ENCODE results near the gene SLC25A15.
"Not testable (repeated sequence)": the region's sequence is repeated elsewhere in the genome, so short reads cannot be mapped to it uniquely, and the experiment has no call there.

Gene SLC25A15

GRCh38 chr13:40787062-40787461 is 2.3 kb upstream of the SLC25A15 start:
- ChIA-PET CTCF (no interaction called here), POLR2A (ENCODE audit: low non-redundant PET) (no interaction called here)
- no peak for DNase-seq (ENCODE audit: low spot score)
- H3K27ac ChIP-seq, result no peak overlapping the region
- TF ChIP-seq CTCF (conservative IDR thresholded peaks at IDR 0.05; ENCODE audit: low read depth), result no peak

- DNase-seq (ENCODE audit: low spot score), result not testable (repeated sequence)
- POLR2A ChIA-PET (ENCODE audit: low non-redundant PET), result interaction anchor here (1.2 to 1.4 kb wide), 2 partner anchors 9 to 272 kb away, joined by 3 read pairs; partner anchors contain the start of gene WBP4
Measured at GRCh38 chr13:40788540-40789274, 704 bp upstream of the SLC25A15 start.

GRCh38 chr13:40790154-40790616 is 774 bp downstream of the SLC25A15 start:
- DNase-seq (ENCODE audit: low spot score), result no peak
- POLR2A ChIA-PET (ENCODE audit: low non-redundant PET), result interaction anchor here (1.2 to 1.4 kb wide), 2 partner anchors 11 to 271 kb away, joined by 3 read pairs; partner anchors contain the start of gene WBP4
- CTCF ChIA-PET, result interaction anchor here (0.6 to 1.0 kb wide), 2 partner anchors 115 to 203 kb away, joined by 3 read pairs; no protein-coding TSS in a partner anchor
- H3K27ac ChIP-seq, result peak overlapping the region; percentile 88
- no peak for TF ChIP-seq CTCF (conservative IDR thresholded peaks at IDR 0.05; ENCODE audit: low read depth)

More at GRCh38 chr13:40788540-40789274, 704 bp upstream of the SLC25A15 start:
- H3K27ac ChIP-seq, result peak overlapping the region; percentile 88
- CTCF ChIA-PET, result interaction anchor here (0.6 to 0.7 kb wide), 2 partner anchors 156 to 408 kb away, joined by 3 read pairs; no protein-coding TSS in a partner anchor

GRCh38 chr13:40792284-40793051 is 3.1 kb downstream of the SLC25A15 start:
- H3K27ac ChIP-seq, result no peak overlapping the region
- no peak for TF ChIP-seq CTCF (conservative IDR thresholded peaks at IDR 0.05; ENCODE audit: low read depth)
- ChIA-PET POLR2A (ENCODE audit: low non-redundant PET) (no interaction called here), CTCF (interaction anchor here (0.6 kb wide), 1 partner anchor 898 kb away, joined by 3 read pairs; no protein-coding TSS in a partner anchor)
- no peak for DNase-seq (ENCODE audit: low spot score)

- ChIA-PET POLR2A (ENCODE audit: low non-redundant PET) (no interaction called here), CTCF (no interaction called here)
- DNase-seq (ENCODE audit: low spot score), result no peak
- no peak for TF ChIP-seq CTCF (conservative IDR thresholded peaks at IDR 0.05; ENCODE audit: low read depth)
- H3K27ac ChIP-seq, result no peak overlapping the region
Measured at GRCh38 chr13:40793339-40793738, 3.9 kb downstream of the SLC25A15 start.

- CTCF ChIA-PET, result no interaction called here
- TF ChIP-seq CTCF (conservative IDR thresholded peaks at IDR 0.05; ENCODE audit: low read depth), result no peak
- POLR2A ChIA-PET (ENCODE audit: low non-redundant PET), result interaction anchor here (1.0 kb wide), 1 partner anchor 102 kb away, joined by 8 read pairs; no protein-coding TSS in a partner anchor
- no peak for DNase-seq (ENCODE audit: low spot score)
- no peak overlapping the region for H3K27ac ChIP-seq
Measured at GRCh38 chr13:40794414-40795368, 5.3 kb downstream of the SLC25A15 start.

Data from RWPE1 (cell line).